Mesenchymal stem cell (in vitro differentiated cells and primary cell): ENCODE results near the gene TMEM178B.

Experiments
- DNase-seq: peaks from one replicate; pipeline ENCODE4 v3.0.0-alpha.2; 2013
- H2AFZ ChIP-seq: one replicate; pipeline ENCODE4 v1.6.1; 2013; ENCODE audit warnings: low read depth, mild to moderate bottlenecking, control low read depth, inconsistent platforms, low read length, moderate library complexity
- H2AK5ac ChIP-seq: 2 replicates; pipeline ENCODE4 v1.6.1; 2013; ENCODE audit warnings: low read length, moderate library complexity, mild to moderate bottlenecking, inconsistent platforms; ENCODE audit not compliant: severe bottlenecking
- H2BK120ac ChIP-seq: one replicate; pipeline ENCODE4 v1.6.1; 2013; ENCODE audit warnings: low read depth, mild to moderate bottlenecking, inconsistent platforms, low read length, moderate library complexity
- H2BK12ac ChIP-seq, 2 experiments: one replicate each; pipeline ENCODE4 v1.6.1; 2013; ENCODE audit warnings: inconsistent platforms in 2 of 2, low read length in 2 of 2, mild to moderate bottlenecking in 2 of 2, moderate library complexity in 2 of 2, control low read depth in 1 of 2
- H2BK15ac ChIP-seq: one replicate; pipeline ENCODE4 v1.6.1; 2013; ENCODE audit warnings: mild to moderate bottlenecking, low read depth, inconsistent platforms; ENCODE audit not compliant: poor library complexity, severe bottlenecking
- H2BK5ac ChIP-seq: 2 replicates; pipeline ENCODE4 v1.6.1; 2013; ENCODE audit warnings: low read depth, mild to moderate bottlenecking, low read length, control low read depth, inconsistent platforms; ENCODE audit not compliant: poor library complexity, severe bottlenecking
- H3K14ac ChIP-seq, 2 experiments: one replicate each; pipeline ENCODE4 v1.6.1; 2013; ENCODE audit warnings: inconsistent platforms in 2 of 2, low read length in 2 of 2, control low read depth in 1 of 2, mild to moderate bottlenecking in 1 of 2, moderate library complexity in 1 of 2
- H3K18ac ChIP-seq, 2 experiments: one replicate each; pipeline ENCODE4 v1.6.1; 2013; ENCODE audit warnings: inconsistent platforms in 2 of 2, low read length in 2 of 2, control low read depth in 1 of 2, low read depth in 1 of 2, mild to moderate bottlenecking in 1 of 2
- H3K23ac ChIP-seq, 2 experiments: one replicate each; pipeline ENCODE4 v1.6.1; 2013; ENCODE audit warnings: inconsistent platforms in 2 of 2, low read length in 2 of 2, mild to moderate bottlenecking in 2 of 2, moderate library complexity in 2 of 2, control low read depth in 1 of 2
- H3K27ac ChIP-seq: 2 replicates; pipeline ENCODE4 v1.5.1; 2013; ENCODE audit warnings: mild to moderate bottlenecking, moderate library complexity, low read length, control low read depth, inconsistent platforms; ENCODE audit not compliant: poor library complexity, severe bottlenecking
- H3K27me3 ChIP-seq, 2 experiments: 2 replicates each; pipeline versions ENCODE4 v1.6.1 to v1.7.0; 2013; ENCODE audit warnings: low read length in 2 of 2, mild to moderate bottlenecking in 2 of 2, moderate library complexity in 2 of 2, control low read depth in 1 of 2, inconsistent platforms in 1 of 2; ENCODE audit not compliant: control insufficient read depth in 1 of 2, insufficient read depth in 1 of 2
- H3K36me3 ChIP-seq, 2 experiments: 2 replicates each; pipeline versions ENCODE4 v1.6.1 to v1.7.0; 2013; ENCODE audit warnings: low read length in 2 of 2, control low read depth in 1 of 2, inconsistent platforms in 1 of 2, low read depth in 1 of 2, mild to moderate bottlenecking in 1 of 2; ENCODE audit not compliant: insufficient read depth in 2 of 2, control insufficient read depth in 1 of 2
- H3K4ac ChIP-seq, 2 experiments: one replicate each; pipeline ENCODE4 v1.6.1; 2013; ENCODE audit warnings: inconsistent platforms in 2 of 2, low read length in 2 of 2, mild to moderate bottlenecking in 2 of 2, moderate library complexity in 2 of 2, control low read depth in 1 of 2, low read depth in 1 of 2
- H3K4me1 ChIP-seq: 2 replicates; pipeline ENCODE4 v1.6.1; 2013; ENCODE audit warnings: low read depth, low read length, control low read depth; ENCODE audit not compliant: control insufficient read depth, insufficient read depth
- H3K4me2 ChIP-seq: 2 replicates; pipeline ENCODE4 v1.6.1; 2013; ENCODE audit warnings: low read length, mild to moderate bottlenecking, inconsistent platforms; ENCODE audit not compliant: poor library complexity, severe bottlenecking
- H3K4me3 ChIP-seq, 2 experiments: 2 replicates each; pipeline versions ENCODE4 v1.5.1 to v1.7.0; 2013; ENCODE audit warnings: low read length in 2 of 2, mild to moderate bottlenecking in 2 of 2, control low read depth in 1 of 2, low read depth in 1 of 2; ENCODE audit not compliant: insufficient read depth in 1 of 2
- H3K79me1 ChIP-seq: replicated peaks from 2 replicates; pipeline ENCODE4 v1.6.1; 2013; ENCODE audit warnings: mild to moderate bottlenecking, control low read depth, low read length, inconsistent platforms; ENCODE audit not compliant: poor library complexity, severe bottlenecking
- H3K9ac ChIP-seq: 2 replicates; pipeline ENCODE4 v1.7.0; 2013; ENCODE audit warnings: mild to moderate bottlenecking, low read length, moderate library complexity
- H3K9me3 ChIP-seq: 2 replicates; pipeline ENCODE4 v1.7.0; 2013; ENCODE audit warnings: mild to moderate bottlenecking, low read length; ENCODE audit not compliant: control insufficient read depth
- H4K8ac ChIP-seq: one replicate; pipeline ENCODE4 v1.6.1; 2013; ENCODE audit warnings: inconsistent platforms, mild to moderate bottlenecking, low read length, moderate library complexity
- H4K91ac ChIP-seq: one replicate; pipeline ENCODE4 v1.6.1; 2013; ENCODE audit warnings: mild to moderate bottlenecking, low read length, inconsistent platforms
- WGBS: methylation state at CpG from one replicate; pipeline ENCODE4 v1.1.7; 2013; ENCODE audit warnings: mixed read lengths; 5-methylcytosine and 5-hydroxymethylcytosine counted together

Gene TMEM178B

GRCh38 chr7:141451232-141451631, 377.4 kb downstream of the TMEM178B start:
- Histone ChIP-seq H3K27ac (no peak overlapping the region), H3K14ac (no peak overlapping the region), H4K91ac (no peak overlapping the region), H3K23ac (no peak overlapping the region), H3K9me3 (no peaks in the 10 kb centered on the region), H2AK5ac (no peak overlapping the region), H4K8ac (no peak overlapping the region), H3K18ac (no peak overlapping the region), H3K36me3 (peaks cover 0 to 3% of the 10 kb centered on the region in 2 experiments), H2BK120ac (no peak overlapping the region), H3K4me3 (no peak overlapping the region), H2BK12ac (no peak overlapping the region), H2BK5ac (no peak overlapping the region), H3K9ac (no peak overlapping the region), H3K27me3 (no peaks in the 10 kb centered on the region), H3K79me1 (no peaks in the 10 kb centered on the region), H3K4me1 (no peaks in the 10 kb centered on the region), H2BK15ac (no peak overlapping the region), H3K4me2 (no peak overlapping the region), H3K4ac (no peak overlapping the region), H2AFZ (no peak overlapping the region)
- WGBS, result 91% methylated on average over 6 of the region's 6 CpGs
- DNase-seq, result no peak

DNA sequence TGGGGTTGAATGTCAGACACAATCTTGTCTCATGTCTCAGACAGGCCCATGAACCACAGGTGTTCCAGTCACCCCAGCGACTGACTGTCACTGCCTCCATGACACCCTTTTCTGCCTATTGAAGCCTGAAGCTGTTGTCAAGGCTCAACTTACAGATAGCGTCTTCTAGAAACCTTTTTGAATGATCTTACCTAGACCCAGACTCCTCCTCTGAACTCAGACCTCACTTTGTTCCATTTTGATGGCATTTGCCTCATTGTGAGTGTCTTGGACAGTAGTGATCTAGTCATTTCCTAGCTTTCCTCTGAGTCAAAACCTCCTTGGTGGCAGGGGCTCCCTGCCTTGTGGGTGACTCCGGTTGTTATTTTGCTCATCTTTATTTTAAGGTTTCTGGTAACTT, 379.0 kb downstream of the TMEM178B start:
- Histone ChIP-seq H3K79me1 (no peaks in the 10 kb centered on the region), H2BK15ac (no peak overlapping the region), H3K4me1 (no peaks in the 10 kb centered on the region), H2AK5ac (no peak overlapping the region), H3K4me3 (no peak overlapping the region), H3K18ac (no peak overlapping the region), H3K36me3 (peaks cover 0 to 3% of the 10 kb centered on the region in 2 experiments), H4K91ac (no peak overlapping the region), H3K23ac (no peak overlapping the region), H3K9ac (no peak overlapping the region), H2AFZ (no peak overlapping the region), H2BK12ac (no peak overlapping the region), H3K27me3 (no peaks in the 10 kb centered on the region), H3K14ac (no peak overlapping the region), H3K4me2 (no peak overlapping the region), H2BK5ac (no peak overlapping the region), H3K4ac (no peak overlapping the region), H3K9me3 (no peaks in the 10 kb centered on the region), H4K8ac (no peak overlapping the region), H2BK120ac (no peak overlapping the region), H3K27ac (no peak overlapping the region)
- 73% methylated on average over 3 of the region's 3 CpGs for WGBS
- DNase-seq, result no peak

DNA sequence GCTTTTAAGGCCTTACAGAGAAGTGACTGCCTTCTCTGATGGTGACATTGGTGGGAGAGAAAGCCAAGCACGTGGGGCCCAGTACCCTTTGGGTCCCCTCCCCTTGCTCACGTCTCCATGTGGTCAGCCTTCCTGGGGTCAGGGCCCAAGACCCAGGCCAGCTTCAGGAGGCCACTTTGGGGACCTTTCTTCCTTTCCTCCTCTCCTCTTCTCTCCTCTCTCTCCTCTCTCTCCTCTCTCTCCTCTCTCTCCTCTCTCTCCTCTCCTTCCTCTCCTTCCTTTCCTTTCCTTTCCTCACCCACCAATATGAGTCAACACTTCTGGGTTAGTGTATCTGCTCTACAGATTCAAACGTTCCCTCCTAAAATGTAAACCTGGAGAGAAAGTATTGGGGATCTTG, 380.5 kb downstream of the TMEM178B start:
- H3K9ac ChIP-seq, result no peak overlapping the region
- no peak overlapping the region for H3K18ac ChIP-seq
- no peaks in the 10 kb centered on the region for H3K79me1 ChIP-seq
- no peak overlapping the region for H3K23ac ChIP-seq
- no peak overlapping the region for H2BK15ac ChIP-seq
- H2BK120ac ChIP-seq, result no peak overlapping the region
- no peak overlapping the region for H2AK5ac ChIP-seq
- H3K9me3 ChIP-seq, result no peaks in the 10 kb centered on the region
- H3K4me1 ChIP-seq, result no peaks in the 10 kb centered on the region
- no peak overlapping the region for H3K14ac ChIP-seq
- H2BK12ac ChIP-seq, result no peak overlapping the region
- H3K27ac ChIP-seq, result no peak overlapping the region
- H3K4me3 ChIP-seq, result no peak overlapping the region
- no peak for DNase-seq
- H2AFZ ChIP-seq, result no peak overlapping the region
- no peak overlapping the region for H4K91ac ChIP-seq
- no peak overlapping the region for H2BK5ac ChIP-seq
- no peak overlapping the region for H4K8ac ChIP-seq
- H3K27me3 ChIP-seq, result no peaks in the 10 kb centered on the region
- H3K36me3 ChIP-seq, result peaks cover 0 to 3% of the 10 kb centered on the region in 2 experiments
- no peak overlapping the region for H3K4ac ChIP-seq
- WGBS, result 44% methylated on average over 3 of the region's 3 CpGs
- no peak overlapping the region for H3K4me2 ChIP-seq

- H3K18ac ChIP-seq, result no peak overlapping the region
- H3K14ac ChIP-seq, result no peak overlapping the region
- no peaks in the 10 kb centered on the region for H3K4me1 ChIP-seq
- H4K8ac ChIP-seq, result no peak overlapping the region
- H3K79me1 ChIP-seq, result no peaks in the 10 kb centered on the region
- no peak overlapping the region for H3K4me3 ChIP-seq
- H3K27ac ChIP-seq, result no peak overlapping the region
- WGBS, result 68% methylated on average over 1 of the region's 1 CpG
- no peak overlapping the region for H4K91ac ChIP-seq
- H2BK5ac ChIP-seq, result no peak overlapping the region
- H3K9me3 ChIP-seq, result no peaks in the 10 kb centered on the region
- H2BK120ac ChIP-seq, result no peak overlapping the region
- no peak overlapping the region for H3K23ac ChIP-seq
- H3K27me3 ChIP-seq, result no peaks in the 10 kb centered on the region
- H3K4me2 ChIP-seq, result no peak overlapping the region
- no peak for DNase-seq
- no peak overlapping the region for H2BK15ac ChIP-seq
- H3K9ac ChIP-seq, result no peak overlapping the region
- H3K36me3 ChIP-seq, result no peaks in the 10 kb centered on the region
- no peak overlapping the region for H2BK12ac ChIP-seq
- no peak overlapping the region for H2AFZ ChIP-seq
- H3K4ac ChIP-seq, result no peak overlapping the region
- H2AK5ac ChIP-seq, result no peak overlapping the region
Measured at GRCh38 chr7:141455723-141456122, 381.9 kb downstream of the TMEM178B start.
